ENCODE data around the gene VAC14. TPM values are rescaled to one million over a fixed set of nuclear protein-coding genes. Genes with fewer than 3 reads are reported as not detected.

VAC14 gene
- total and polyA plus RNA-seq, 2 of the 8 experiments (the other 6 are each of a cell fraction or from before 2014, with no cell fraction given), result 56.0 to 108 TPM

- TF ChIP-seq CHD7 (IDR thresholded peaks at IDR 0.05; ENCODE audit: insufficient replicate concordance, low read length) (no peak), TEAD4 (IDR thresholded peaks at IDR 0.05; ENCODE audit: low read depth, low read length) (no peak), KDM1A (IDR thresholded peaks at IDR 0.05; ENCODE audit: borderline replicate concordance, low read length) (no peak), SIRT6 (IDR thresholded peaks at IDR 0.05; ENCODE audit: low read length) (no peak), SIX5 (IDR thresholded peaks at IDR 0.05; ENCODE audit: low read depth, low read length) (no peak), NANOG (IDR thresholded peaks at IDR 0.05; ENCODE audit: insufficient read depth, low read depth, low read length, poor library complexity, severe bottlenecking) (no peak), RAD21 (IDR thresholded peaks at IDR 0.05 in 1 of 2, conservative IDR thresholded peaks at IDR 0.05 in 1 of 2; ENCODE audit: low read depth in 2 of 2, low read length in 2 of 2) (no peak)
These were observed 87.1 kb downstream of the VAC14 start (continued) for GRCh38 chr16:70713824-70714223.
